Skeletal muscle tissue (tissue), 4 donors: ENCODE data around the gene KLC1. TPM values are rescaled to one million over a fixed set of nuclear protein-coding genes. Genes with fewer than 3 reads are reported as not detected.

ENCODE experiments used
- H3K27ac ChIP-seq: one replicate; pipeline ENCODE4 v1.7.0; 2013; ENCODE audit warnings: mild to moderate bottlenecking, low read depth, low read length, inconsistent platforms
- H3K27me3 ChIP-seq, 3 donors: one replicate each; pipeline ENCODE4 v1.7.0; 2013; ENCODE audit warnings: low read length in 3 of 3; ENCODE audit not compliant: control insufficient read depth in 3 of 3, insufficient read depth in 3 of 3
- H3K36me3 ChIP-seq, 3 donors: one replicate each; pipeline ENCODE4 v1.7.0; 2013; ENCODE audit warnings: low read length in 3 of 3; ENCODE audit not compliant: control insufficient read depth in 3 of 3, insufficient read depth in 3 of 3
- H3K4me1 ChIP-seq, 3 donors: one replicate each; pipeline ENCODE4 v1.7.0; 2013; ENCODE audit warnings: low read length in 3 of 3, mild to moderate bottlenecking in 3 of 3; ENCODE audit not compliant: control insufficient read depth in 3 of 3, insufficient read depth in 3 of 3
- H3K4me3 ChIP-seq, 3 donors: one replicate each; pipeline ENCODE4 v1.7.0; 2013; ENCODE audit warnings: low read length in 3 of 3
- H3K9ac ChIP-seq, 3 donors: one replicate each; pipeline ENCODE4 v1.7.0; 2013; ENCODE audit warnings: low read length in 3 of 3, mild to moderate bottlenecking in 3 of 3, moderate library complexity in 2 of 3, low read depth in 1 of 3
- H3K9me3 ChIP-seq, 3 donors: one replicate each; pipeline ENCODE4 v1.7.0; 2013; ENCODE audit warnings: low read length in 3 of 3; ENCODE audit not compliant: control insufficient read depth in 3 of 3
- total RNA-seq: library from RNA; depleted of rRNA; stranded (reverse); fragments of >200 nt; gene quantifications from one replicate; pipeline ENCODE4 v1.2.3, GENCODE V29; 2014
- donor health status: Osteomylitis.

Gene KLC1
- total RNA-seq, 1 donor from 2014 or later, result 103 TPM

DNA sequence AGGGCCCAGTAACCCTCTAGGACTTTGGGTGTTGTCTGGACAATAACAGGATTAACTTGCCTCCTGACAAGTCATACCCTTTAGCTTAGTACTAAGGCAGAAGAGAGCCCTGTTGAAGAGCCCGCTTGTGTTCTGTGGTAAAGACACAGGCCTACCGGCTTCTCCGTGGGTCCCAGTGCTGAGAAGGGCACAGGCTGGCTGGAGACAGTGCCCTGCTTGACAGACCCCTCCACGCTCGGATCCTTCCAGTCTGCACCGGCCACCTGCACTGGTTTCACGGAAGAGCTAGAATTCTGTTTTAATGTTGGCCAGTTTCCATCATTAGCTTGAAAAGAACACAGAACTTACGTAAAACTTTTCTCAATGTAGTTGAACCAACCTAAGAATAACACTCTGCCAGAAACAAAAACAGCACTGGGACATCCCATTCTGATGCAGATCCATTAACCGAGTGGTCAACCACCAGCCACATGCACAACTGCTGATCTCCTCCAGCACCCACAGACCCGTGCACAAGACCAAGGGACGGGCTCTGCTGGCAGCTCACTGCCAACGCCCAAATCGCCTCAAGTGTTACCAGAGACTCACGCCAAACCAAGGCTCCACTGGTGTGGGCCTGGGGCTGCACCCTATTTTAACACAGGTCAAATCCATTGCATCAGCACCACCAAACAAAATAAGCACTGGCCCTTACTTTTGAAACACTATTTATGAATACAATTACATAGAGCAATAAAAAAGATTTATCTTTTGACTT is 113.7 kb downstream of the KLC1 start:
- Histone ChIP-seq H3K4me1 (peaks cover 0 to 3% (median 0%) of the 10 kb centered on the region in 3 donors), H3K9ac (no peak overlapping the region), H3K9me3 (no peaks in the 10 kb centered on the region), H3K27me3 (no peaks in the 10 kb centered on the region), H3K27ac (no peak overlapping the region), H3K4me3 (no peak overlapping the region), H3K36me3 (peaks cover 28 to 34% (median 32%) of the 10 kb centered on the region in 3 donors)

DNA sequence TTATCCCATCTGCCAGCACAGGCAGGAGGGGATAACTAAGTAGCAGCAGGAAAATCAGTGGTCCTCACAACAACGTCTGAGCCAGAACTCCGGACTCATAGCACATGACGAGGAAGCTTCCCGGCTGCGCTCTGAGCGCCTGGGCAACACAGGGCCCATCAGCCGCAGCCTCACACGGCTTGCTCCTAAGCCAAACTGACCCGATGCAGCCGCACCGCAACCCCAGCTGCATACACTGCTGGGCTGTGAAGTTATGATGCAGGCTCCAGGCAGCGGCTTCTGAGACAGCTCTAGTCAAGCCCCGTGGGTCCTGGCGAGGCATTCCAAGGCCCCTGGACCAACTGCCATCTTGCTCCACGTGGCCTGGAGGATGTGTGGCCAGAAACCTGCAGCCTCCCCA is 114.7 kb downstream of the KLC1 start:
- Histone ChIP-seq H3K27me3 (no peaks in the 10 kb centered on the region), H3K4me1 (peaks cover 0 to 3% (median 0%) of the 10 kb centered on the region in 3 donors), H3K4me3 (no peak overlapping the region), H3K9me3 (no peaks in the 10 kb centered on the region), H3K27ac (no peak overlapping the region), H3K9ac (no peak overlapping the region), H3K36me3 (peaks cover 24 to 34% (median 29%) of the 10 kb centered on the region in 3 donors)

DNA sequence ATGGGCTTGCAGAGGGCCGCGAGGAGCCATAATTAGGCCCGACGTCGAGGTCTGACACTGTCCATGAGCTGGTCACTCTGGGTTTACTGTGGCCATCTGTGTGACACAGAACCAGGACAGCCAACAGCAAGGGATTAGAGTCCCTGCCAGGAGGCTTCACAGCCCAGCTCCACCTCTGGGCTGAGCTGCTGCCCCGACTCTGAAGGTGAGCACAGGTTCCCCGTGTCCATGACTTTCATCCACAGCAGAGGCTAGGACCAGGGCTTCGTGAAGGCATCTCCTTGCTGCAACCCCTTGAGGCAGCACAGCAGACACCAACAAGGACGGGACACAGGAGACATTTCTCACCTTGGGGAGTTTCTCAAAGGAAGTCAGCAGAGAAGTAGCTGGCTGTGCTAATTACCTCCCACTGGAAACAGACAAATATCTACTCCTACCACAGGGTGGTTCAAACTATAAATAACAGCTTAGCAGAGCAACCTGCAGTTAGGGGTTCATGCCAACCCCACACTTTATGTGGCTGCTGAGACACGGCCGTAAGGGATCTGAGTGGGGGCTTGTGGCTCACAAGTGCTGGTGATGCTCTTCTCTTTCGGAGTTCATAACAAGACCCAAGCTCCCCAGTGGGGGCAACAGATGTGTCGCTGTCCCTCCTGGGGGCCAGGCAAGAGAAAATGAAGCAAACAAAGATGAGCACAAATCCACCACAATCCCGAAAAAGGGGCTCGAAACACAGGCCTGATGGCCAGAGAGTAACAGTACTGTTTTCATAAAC is 115.8 kb downstream of the KLC1 start:
- peaks cover 23 to 26% (median 24%) of the 10 kb centered on the region in 3 donors for H3K36me3 ChIP-seq
- no peak overlapping the region for H3K4me3 ChIP-seq
- H3K9me3 ChIP-seq, result no peaks in the 10 kb centered on the region
- no peak overlapping the region for H3K27ac ChIP-seq
- H3K27me3 ChIP-seq, result no peaks in the 10 kb centered on the region
- H3K4me1 ChIP-seq, result no peaks in the 10 kb centered on the region
- no peak overlapping the region for H3K9ac ChIP-seq

DNA sequence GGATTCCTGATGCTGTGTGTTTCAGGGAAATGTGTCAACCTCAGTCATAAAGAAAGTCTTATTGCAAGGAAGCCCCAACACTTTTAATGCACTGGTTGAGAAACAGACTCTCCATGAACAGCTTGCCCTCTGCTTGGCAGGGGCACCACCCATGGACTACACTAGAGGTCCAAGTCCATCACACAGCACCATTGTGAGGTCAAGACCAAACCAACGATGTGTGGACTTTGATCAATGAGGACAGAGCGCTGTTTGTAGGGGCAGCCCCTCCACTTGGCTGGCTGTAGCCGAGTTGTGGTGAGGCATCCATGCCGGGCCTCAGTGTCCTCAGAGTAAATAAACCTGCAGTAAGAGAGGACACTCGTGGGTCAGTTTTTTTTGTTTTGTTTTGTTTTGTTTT is 116.4 kb downstream of the KLC1 start:
- Histone ChIP-seq H3K36me3 (peaks cover 22 to 26% (median 23%) of the 10 kb centered on the region in 3 donors), H3K4me3 (no peak overlapping the region), H3K9ac (no peak overlapping the region), H3K9me3 (no peaks in the 10 kb centered on the region), H3K27ac (no peak overlapping the region), H3K4me1 (no peaks in the 10 kb centered on the region), H3K27me3 (no peaks in the 10 kb centered on the region)

DNA sequence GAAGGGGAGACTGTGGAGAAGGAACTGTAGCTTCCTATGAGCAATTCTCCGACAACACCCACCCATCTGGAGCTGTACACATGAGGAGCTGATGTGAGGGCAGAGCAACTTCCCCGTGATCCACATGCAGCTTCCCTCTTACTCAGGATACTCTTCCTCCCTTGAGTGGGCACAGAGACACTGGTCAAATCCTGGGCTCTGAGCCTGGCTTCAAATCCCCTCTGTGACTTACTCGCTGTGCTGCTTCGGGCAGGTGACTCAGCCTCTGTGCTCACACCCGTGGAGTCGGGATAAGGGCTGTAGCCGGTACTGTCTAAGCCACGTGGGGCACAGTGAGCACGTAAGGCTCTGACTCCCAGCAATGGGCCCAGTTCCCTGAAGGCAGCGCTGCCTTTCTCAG is 117.7 kb downstream of the KLC1 start:
- Histone ChIP-seq H3K27ac (no peak overlapping the region), H3K4me3 (no peak overlapping the region), H3K9ac (no peak overlapping the region), H3K27me3 (no peaks in the 10 kb centered on the region), H3K4me1 (no peaks in the 10 kb centered on the region), H3K9me3 (no peaks in the 10 kb centered on the region), H3K36me3 (peaks cover 17 to 23% (median 19%) of the 10 kb centered on the region in 3 donors)

DNA sequence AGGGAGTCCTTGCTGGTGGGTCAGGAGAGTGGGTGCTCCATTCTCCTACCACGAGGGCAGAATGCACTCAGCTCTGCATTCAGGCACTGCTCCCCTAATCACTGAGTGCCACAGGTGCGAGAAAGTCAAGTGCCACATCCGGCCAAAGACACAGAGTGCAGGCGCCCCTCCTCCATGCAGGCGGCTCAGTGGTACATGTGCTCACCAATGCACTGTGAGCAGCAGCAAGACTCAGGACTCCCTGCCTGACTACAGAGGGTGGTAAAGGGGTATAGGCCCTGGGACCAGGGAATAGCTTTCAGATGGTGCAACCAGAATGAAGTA is 119.5 kb downstream of the KLC1 start:
- no peak overlapping the region for H3K27ac ChIP-seq
- H3K4me3 ChIP-seq, result no peak overlapping the region
- peaks cover 12 to 20% (median 19%) of the 10 kb centered on the region in 3 donors for H3K36me3 ChIP-seq
- H3K4me1 ChIP-seq, result no peaks in the 10 kb centered on the region
- no peaks in the 10 kb centered on the region for H3K9me3 ChIP-seq
- no peaks in the 10 kb centered on the region for H3K27me3 ChIP-seq
- no peak overlapping the region for H3K9ac ChIP-seq

DNA sequence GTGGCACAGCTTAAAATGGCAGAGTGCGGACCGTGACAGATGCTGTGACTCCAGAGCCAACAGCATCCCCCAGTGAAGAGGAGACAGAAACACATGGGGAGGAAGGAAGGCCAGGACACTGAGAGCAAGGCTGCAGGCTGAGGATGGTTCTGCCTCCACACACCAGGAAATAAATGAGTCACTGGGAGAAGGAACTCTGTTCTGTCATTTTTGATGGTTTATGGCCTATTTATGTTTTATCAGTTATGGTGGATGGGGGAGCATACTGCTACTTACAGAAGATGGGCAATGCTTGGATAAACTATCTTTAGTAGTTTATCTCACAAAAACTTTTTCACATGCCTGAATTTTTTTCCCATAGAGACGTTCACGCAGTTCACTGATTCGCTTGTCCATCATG is 120.4 kb downstream of the KLC1 start:
- Histone ChIP-seq H3K36me3 (peaks cover 12 to 24% (median 20%) of the 10 kb centered on the region in 3 donors), H3K9me3 (no peaks in the 10 kb centered on the region), H3K9ac (no peak overlapping the region), H3K4me3 (no peak overlapping the region), H3K4me1 (no peaks in the 10 kb centered on the region), H3K27ac (no peak overlapping the region), H3K27me3 (no peaks in the 10 kb centered on the region)

DNA sequence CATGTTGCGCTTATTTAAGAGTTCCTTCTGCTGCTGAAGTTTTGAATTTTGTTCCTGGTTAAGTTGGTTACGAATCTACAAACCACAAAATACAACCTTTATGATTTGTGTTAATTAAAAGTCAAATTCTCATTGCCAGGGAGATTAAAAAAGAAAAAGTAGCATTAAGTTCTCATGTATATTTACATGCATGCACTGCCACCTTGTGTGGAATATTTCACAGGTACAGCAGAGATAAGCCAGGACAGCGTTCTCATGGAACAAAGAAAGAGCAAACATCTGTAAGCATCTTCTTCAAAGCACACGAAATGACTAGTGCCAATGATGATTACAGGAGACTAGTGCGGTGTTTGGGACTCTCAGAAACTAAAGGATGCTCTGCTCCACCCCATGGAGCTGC is 120.8 kb downstream of the KLC1 start:
- H3K36me3 ChIP-seq, result peaks cover 9 to 21% (median 20%) of the 10 kb centered on the region in 3 donors
- H3K9ac ChIP-seq, result no peak overlapping the region

More for the DNA sequence above, 120.8 kb downstream of the KLC1 start:
- Histone ChIP-seq H3K4me3 (no peak overlapping the region), H3K27ac (no peak overlapping the region), H3K9me3 (no peaks in the 10 kb centered on the region), H3K27me3 (no peaks in the 10 kb centered on the region), H3K4me1 (no peaks in the 10 kb centered on the region)
